PFSK-1 (cell line): ENCODE measurements around the gene ZNF396.

ENCODE experiments used
- POLR2AphosphoS5 ChIP-seq: IDR thresholded peaks from 2 replicates; pipeline ENCODE4 v1.6.1; 2012; ENCODE audit warnings: low read depth, mild to moderate bottlenecking, control low read depth, low read length, moderate library complexity
- TAF1 ChIP-seq: IDR thresholded peaks from 2 replicates; pipeline ENCODE4 v1.6.1; 2012; ENCODE audit warnings: low read length, control low read depth, borderline replicate concordance; ENCODE audit not compliant: insufficient read depth

DNA sequence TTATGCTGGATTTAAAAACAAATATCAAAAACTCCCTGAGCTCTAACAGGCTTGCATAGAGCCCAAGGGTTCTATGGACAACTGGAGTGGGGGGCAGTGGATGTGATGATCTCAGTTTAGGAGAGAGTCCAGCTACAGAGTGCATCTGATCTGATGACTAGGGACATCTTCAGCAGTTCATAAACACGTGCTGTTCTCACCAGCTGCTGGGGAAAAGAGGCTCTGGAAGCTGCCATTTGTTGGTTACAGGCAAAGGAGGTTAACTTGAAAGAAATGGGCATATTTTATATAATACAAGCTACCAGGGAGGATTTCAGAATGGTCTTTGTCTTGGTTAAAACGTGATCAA, 36.0 kb upstream of the ZNF396 start:
- TF ChIP-seq POLR2AphosphoS5 = no peak
- TF ChIP-seq TAF1 = no peak
